Endothelial cell of umbilical vein (primary cell): ENCODE data around the gene ZNF423.

Experiments
- CTCF ChIP-seq, 2 donors: IDR thresholded peaks; 1 replicate in 1 of 2; 2 replicates in 1 of 2; pipeline ENCODE4 v1.5.1; 2011; ENCODE audit warnings: low read length in 2 of 2, mild to moderate bottlenecking in 2 of 2, moderate library complexity in 2 of 2, control low read depth in 1 of 2, inconsistent platforms in 1 of 2, low read depth in 1 of 2; ENCODE audit not compliant: insufficient read depth in 1 of 2; ENCODE audit errors: extremely low read depth in 1 of 2
- POLR2AphosphoS5 ChIP-seq: IDR thresholded peaks from 2 replicates; pipeline ENCODE4 v1.6.1; 2012; ENCODE audit warnings: low read depth, mild to moderate bottlenecking, control low read depth, low read length, moderate library complexity; ENCODE audit not compliant: insufficient read depth

DNA sequence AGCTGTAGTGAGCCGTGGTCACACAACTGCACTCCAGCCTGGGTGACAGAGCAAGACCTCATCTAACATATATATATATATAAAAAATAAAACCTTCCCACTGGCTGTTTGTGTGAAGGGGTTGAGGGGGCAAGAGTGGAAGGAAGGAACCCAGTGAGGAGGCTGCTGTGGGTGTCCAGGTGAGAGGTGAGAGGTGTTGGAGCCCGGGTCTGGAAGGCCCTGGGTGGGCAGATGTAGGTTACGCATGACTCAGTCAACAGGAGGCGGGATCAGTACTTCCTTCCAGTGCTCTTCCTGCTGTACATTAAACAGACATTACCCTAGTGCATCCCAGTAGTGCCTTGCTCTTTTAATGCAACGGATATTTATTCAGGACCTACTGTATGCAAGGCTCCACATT lies 47.0 kb upstream of the ZNF423 start:
- no peak for TF ChIP-seq POLR2AphosphoS5
- no peak for TF ChIP-seq CTCF (IDR thresholded peaks at IDR 0.05; ENCODE audit: extremely low read depth in 1 of 2, insufficient read depth in 1 of 2, low read depth in 1 of 2, low read length in 2 of 2)
